GM18909 (cell line): Measurements from ENCODE around the gene CCDC179.

ENCODE experiments used
- ATAC-seq: cut with Tn5 transposase; IDR thresholded peaks from one replicate; pipeline ENCODE4 v1.9.1; 2021; ENCODE audit warnings: mild to moderate bottlenecking; ENCODE audit not compliant: unreplicated experiment, poor library complexity

The CCDC179 gene

DNA sequence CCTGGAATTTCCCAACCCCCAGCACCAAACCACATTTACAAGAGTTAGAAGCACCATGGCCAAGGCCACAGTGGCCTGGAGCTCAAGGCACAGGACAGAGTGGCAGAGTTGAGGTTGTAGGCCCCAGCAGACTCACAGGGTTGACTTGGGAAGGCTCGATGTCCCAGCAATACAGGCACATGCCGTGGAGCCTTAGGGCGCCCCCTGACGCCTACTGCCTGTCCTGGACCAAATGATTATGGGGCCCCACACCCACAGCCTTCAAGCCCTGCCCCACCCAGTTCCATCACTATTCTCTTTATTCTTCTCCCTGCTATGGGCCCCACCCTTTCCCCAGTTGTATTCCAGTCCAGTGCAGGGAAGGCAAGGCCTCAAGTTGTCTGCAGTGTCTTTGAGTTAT lies at the start of gene CCDC179:
Gene CCDC179, minus strand, starts transcription at position 234 of the 400 bp plus-strand sequence. Its CDS starts 53 bp downstream, at position 181.
- no peak for ATAC-seq

DNA sequence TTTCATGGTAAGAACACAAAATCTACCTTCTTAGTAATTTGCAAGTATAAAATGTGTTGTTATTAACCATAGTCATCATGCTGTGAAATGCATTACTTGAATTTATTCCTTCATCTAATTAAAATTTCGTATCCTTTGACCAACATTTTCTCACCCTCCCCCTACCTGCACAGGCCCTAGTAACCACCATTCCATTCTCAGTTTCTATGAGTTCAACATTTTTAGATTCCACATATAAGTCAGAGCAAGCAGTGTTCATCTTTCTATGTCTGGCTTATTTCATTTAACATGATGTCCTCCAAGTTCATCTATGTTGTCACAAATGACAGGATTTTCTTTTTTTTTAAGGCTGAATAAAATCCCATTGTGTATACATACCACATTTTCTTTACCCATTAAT lies 43.5 kb upstream of the CCDC179 start:
- ATAC-seq, result peak; percentile 77

DNA sequence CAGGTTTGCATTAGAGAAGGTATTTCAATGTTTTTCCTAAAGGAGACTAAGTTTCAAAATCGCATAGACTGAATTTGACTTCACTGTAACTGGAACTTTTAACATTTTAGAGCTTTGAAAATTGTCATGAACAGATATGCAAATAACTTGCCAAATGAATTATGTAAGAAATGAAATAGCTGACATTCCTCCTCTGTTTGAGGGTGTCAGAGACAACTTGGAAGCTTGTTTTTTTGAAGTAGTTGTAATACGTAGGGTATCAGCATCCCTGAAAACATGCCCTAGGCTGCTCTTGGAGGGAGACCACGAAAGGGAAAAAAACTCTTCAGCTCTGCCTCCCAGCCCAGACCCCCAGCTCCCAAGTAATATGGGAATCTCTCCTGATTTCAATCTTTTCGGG lies 41.3 kb upstream of the CCDC179 start:
- ATAC-seq, result no peak

GRCh38 chr11:22900764-22901486 lies 40.7 kb upstream of the CCDC179 start:
- ATAC-seq, result no peak

DNA sequence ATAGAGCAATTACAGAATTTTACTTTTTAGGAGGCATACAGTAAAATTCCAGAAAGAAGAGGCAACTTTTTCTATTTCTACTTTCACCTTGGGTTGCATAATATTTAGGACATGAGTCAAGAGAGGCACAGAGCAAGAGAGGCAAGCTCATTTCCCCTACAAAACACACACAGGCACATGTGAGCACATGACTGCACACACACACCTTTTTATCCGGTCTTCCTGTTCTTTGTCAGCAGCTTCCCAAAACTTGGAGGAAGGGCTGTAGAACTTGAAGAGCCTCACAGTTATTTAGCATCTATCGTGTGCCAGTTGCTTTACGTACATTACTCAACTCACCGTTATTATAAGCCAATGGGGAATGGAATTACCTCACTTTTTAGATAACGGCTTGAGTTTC lies 37.8 kb upstream of the CCDC179 start:
- no peak for ATAC-seq

- no peak for ATAC-seq
Observed at GRCh38 chr11:22890227-22890626, 30.0 kb upstream of the CCDC179 start.

- no peak for ATAC-seq
Observed at GRCh38 chr11:22884217-22884616, 23.9 kb upstream of the CCDC179 start.

DNA sequence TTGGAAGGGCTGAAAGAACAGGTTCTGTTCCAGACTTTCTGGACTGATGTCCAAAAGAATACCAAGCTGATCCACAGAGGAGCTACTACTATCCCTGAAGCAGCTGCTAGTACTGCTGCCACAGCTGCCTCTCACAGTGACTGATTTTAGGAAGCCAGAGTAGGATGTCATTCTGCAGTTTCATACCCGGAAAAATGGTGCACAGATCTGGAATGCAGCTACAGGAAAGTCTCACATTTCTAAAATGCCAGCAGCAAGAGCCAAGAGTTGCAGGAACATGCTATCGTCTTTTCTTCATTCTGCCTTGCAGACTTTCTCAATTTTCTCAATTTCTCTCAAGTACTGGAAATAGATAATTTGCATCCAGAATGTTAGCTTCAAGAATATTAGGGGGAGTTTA lies 19.4 kb upstream of the CCDC179 start:
- ATAC-seq, result no peak

DNA sequence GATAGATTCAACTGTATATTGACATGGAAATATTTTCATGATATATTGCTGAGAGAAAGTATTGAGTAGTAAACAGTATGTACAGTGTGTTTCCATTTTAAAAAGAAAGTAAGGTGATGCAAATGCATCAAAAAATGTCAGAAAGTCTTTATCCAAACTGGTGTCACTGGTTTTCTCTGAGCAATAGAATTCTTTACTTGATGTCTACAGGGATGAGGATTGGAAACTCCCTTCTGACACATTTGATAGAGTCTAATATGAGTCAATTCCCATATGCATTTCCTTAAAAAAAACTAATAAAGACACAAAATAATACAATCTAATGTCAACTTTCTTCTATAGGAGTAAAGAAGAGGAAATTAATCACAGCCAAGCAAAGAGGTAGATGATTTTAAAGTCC lies 18.3 kb upstream of the CCDC179 start:
- no peak for ATAC-seq

DNA sequence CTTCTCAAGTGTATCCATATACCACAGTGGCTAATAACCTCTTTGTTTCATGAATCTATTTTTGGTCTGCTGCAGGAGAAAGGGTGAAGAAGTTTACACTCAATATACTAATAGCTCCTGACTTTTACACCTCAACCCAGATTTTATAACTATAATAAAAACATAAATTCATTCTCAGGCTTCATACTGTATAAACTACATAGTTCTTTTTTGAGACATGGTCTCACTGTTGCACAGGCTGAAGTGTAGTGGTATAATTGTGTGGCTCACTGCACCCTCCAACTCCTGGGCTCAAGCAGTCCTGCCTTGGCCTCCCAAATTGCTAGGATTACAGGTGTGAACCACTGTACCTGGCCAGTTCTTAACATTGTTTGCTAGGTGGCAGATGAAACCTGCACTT lies 17.8 kb upstream of the CCDC179 start:
- ATAC-seq, result no peak

GRCh38 chr11:22875869-22876473 lies 15.7 kb upstream of the CCDC179 start:
- ATAC-seq, result peak; percentile 99

DNA sequence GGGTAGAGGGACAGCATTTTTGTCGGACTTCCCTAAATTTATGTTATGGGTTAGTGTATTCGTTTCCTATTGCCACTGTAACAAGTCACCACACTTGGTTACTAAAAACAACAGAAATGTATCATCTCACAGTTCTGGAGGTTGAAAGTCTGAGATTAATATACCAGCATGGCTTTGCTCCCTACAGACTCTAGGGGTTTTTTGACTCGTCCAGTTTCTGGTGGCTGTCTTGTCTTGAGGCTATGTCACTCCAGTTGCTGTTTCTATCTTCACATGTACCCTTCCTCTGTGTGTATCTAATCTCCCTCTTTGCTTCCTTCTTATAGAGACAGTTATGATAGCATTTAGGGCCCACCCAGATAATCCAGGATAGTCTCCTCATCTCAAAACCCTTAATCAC lies 9.1 kb upstream of the CCDC179 start:
- ATAC-seq, result no peak

- no peak for ATAC-seq
Observed at GRCh38 chr11:22859756-22860155, 518 bp downstream of the CCDC179 start.

DNA sequence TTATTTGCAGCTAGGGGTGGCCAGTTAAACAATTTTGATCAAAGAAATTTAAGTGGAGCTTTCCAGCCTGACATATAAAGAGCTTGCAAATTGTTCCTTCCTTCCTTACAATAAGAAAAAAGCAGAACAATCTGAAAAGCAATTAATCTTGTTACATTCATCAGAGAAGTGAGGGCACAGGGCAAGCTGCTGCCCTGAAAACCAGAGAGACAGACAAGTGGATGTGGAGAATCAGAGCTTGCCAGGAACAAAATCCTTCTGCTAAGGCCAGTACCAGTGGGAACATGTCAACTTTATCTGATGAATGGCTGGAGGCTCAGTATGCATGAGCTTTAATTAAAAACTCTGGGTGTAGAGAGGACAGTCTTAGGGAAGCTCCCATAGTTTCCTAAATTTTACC lies 8.8 kb downstream of the CCDC179 start:
- no peak for ATAC-seq

DNA sequence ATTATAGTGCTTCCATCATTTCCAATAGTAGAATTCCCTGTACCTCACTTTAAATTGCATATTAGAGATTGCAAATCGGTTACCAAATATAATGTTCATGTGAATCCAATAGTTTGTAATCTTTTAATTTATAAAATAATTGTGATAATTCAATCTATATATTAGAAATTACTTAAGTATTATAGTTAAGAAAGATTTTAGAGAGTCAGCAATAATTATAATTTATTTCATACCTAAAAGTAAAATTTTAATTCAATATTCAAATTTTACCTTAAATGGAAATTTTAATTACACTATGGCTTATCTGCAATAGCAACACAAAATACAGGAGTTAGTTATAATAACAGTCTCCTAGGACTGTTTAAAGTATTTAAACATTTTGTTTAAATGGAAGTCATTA lies 13.5 kb downstream of the CCDC179 start:
- ATAC-seq, result no peak

DNA sequence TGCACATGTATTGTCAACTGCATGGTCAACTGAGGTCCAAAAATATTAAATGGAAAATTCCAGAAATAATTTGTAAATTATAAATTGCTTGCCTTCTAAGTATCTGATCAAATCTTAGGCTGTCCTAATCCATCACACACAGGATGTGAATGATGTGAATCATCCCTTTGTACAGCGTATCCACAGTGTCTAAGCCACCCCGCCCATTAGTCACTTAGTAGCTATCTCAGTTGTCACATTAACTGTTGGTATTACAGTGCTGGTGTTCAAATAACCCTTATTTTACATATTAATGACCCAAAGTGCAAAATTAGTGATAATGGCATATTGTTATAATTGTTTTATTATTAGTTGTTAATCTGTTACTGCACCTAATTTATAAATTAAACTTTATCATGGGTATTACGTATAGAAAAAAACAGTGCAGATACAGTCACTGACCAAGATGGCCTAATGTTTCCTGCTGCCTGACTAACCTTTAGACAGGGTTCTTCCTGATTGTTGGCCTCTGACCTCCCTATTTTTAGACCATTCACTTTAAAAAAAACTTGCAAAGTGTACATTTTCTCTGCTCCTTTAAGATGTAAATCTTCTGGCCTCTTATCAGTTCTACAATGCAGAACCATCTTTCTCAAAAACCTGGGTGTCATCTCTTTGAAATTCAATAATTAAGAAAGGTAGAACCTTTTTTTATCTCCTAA lies 27.8 kb downstream of the CCDC179 start:
- ATAC-seq, result no peak

GRCh38 chr11:22830082-22830414 lies 30.2 kb downstream of the CCDC179 start:
- ATAC-seq, result no peak

DNA sequence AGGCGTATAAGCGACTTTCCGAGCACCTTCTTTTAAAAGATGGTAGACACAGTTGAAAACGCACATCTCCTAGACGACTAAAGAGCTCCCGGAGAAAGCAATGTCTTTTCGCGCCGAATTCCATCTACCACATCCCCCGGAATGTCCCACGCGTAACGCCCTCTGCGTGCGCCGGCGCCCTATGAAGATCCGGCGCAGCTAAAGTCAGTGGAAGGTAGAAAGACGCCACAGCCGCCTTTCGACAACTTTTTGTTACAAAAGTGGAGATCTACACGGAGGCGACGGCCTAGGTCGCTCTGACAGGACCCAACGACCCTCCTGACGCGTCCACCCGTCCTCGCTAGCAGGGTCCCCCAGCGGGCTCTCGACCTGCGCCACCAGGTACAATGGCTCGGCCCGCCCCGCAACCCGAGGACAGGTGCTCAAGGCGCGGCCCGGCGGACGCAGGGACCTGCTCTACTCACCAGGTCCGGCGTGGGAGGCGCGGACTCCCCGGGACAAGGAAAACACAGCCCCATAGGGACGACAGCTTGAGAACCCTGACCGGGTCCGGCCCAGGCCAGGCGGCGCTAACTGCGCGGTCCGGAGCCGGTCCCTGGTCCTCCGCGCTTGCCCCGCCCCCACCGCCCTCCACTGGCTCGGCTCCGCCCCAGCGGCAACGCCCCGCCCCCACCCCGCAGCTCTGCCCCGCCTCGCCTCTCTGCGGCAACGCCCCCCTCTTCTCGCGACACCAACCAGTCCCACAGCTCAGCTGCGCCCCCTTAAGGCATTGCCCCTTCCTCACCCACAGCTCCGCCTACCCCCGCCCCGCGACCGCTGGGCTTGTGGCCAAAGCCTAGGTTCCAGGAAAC lies 30.8 kb downstream of the CCDC179 start, which contains the start of gene SVIP:
Gene SVIP, minus strand, starts transcription at position 571 of the 851 bp plus-strand sequence. Its CDS starts 53 bp downstream, at position 518.
- peak; percentile 94 for ATAC-seq

DNA sequence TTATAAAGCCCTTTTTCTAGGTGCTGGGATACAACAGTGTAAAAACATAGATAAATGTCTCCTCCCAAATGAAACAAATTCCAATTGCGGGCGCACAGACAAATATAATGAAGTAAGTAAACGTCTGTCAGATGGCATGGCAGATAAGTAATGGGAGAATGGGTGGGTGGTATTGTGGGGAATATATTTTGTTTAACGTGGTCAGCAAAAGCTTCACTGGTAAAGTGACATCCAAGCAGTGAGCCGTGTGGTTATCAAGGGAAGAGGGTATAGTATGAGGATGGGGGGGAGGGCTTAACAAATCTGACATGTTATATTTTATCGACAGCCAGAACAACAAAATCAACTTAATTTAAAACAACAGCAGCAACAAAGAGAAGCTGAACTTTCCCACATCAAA lies 31.9 kb downstream of the CCDC179 start:
- no peak for ATAC-seq

DNA sequence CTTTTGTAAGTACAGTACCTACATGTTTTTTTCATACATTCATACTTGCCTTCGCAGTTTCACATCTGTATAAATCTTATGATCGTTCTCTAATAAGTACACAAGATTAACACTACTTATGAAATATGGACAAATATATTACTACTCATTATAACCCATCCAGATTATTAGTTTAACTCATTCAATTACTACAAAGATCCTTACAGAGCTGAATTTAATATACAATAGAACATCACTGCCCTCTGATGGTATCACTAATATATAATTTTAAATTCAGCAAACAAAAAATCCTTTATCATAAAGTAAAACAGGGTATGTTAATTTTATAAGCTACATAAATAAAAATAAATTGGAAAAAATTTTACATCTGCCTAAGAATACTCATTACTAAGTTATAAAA lies 38.1 kb downstream of the CCDC179 start:
- no peak for ATAC-seq

- ATAC-seq, result no peak
Observed at GRCh38 chr11:22809893-22810292, 50.4 kb downstream of the CCDC179 start.
